Esophagus squamous epithelium (tissue), 5 donors: ENCODE measurements around the gene LRRC2. TPM values are rescaled to one million over a fixed set of nuclear protein-coding genes. Genes with fewer than 3 reads are reported as not detected.

Source experiments
- DNase-seq: peaks from one replicate; lab custom pipeline; 2025; lab: John Stamatoyannopoulos, UW
- H3K27ac ChIP-seq, 4 donors: fragments of 200-600 bp; sonication (generic); one replicate each; pipeline ENCODE4 v1.5.1; 2016 to 2019; ENCODE audit warnings: mild to moderate bottlenecking in 1 of 4
- H3K27me3 ChIP-seq, 4 donors: fragments of 200-600 bp; sonication (generic); 1 replicate in 3 of 4; 2 replicates in 1 of 4; pipeline versions ENCODE4 v1.5.1 to v1.6.0; 2017 to 2021; ENCODE audit warnings: antibody characterized with exemption in 1 of 4
- H3K36me3 ChIP-seq, 3 donors: fragments of 200-600 bp; sonication (generic); one replicate each; pipeline ENCODE4 v1.5.1; 2016 to 2019
- H3K4me1 ChIP-seq, 3 donors: fragments of 200-600 bp; sonication (generic); one replicate each; pipeline ENCODE4 v1.5.1; 2017 to 2019
- H3K4me3 ChIP-seq, 4 donors: fragments of 200-600 bp; sonication (generic); 1 replicate in 3 of 4; 2 replicates in 1 of 4; pipeline ENCODE4 v1.5.1; 2016 to 2019; ENCODE audit warnings: mild to moderate bottlenecking in 2 of 4, moderate library complexity in 1 of 4
- H3K9me3 ChIP-seq, 3 donors: fragments of 200-600 bp; sonication (generic); one replicate each; pipeline ENCODE4 v1.5.1; 2016 to 2019
- CTCF ChIP-seq, 6 experiments: fragments of 450-650 bp in 4 of 6; fragments of 200-600 bp in 2 of 6; sonication (generic) in 2 of 6; IDR thresholded peaks; one replicate each; pipeline ENCODE4 v1.5.1; 2016 to 2019; ENCODE audit warnings: antibody characterized with exemption in 6 of 6, mild to moderate bottlenecking in 4 of 6, moderate library complexity in 4 of 6
- POLR2A ChIP-seq, 4 donors: fragments of 450-650 bp; IDR thresholded peaks; one replicate each; pipeline ENCODE4 v1.6.1; 2017; ENCODE audit warnings: antibody characterized with exemption in 4 of 4, mild to moderate bottlenecking in 4 of 4, moderate library complexity in 3 of 4
- WGBS, 2 donors: methylation state at CpG; one replicate each; pipeline ENCODE4 v1.1.5; 2018; 5-methylcytosine and 5-hydroxymethylcytosine counted together
- intact Hi-C: fragments of 100-400 bp; cut with DNase I; formaldehyde crosslinking; loops from one replicate; pipeline ENCODE4 v1.15.0; 2022
- total RNA-seq, 4 donors: library from RNA; depleted of rRNA; stranded (reverse); fragments of >200 nt; gene quantifications; one replicate each; pipeline ENCODE4 v1.1.0, GENCODE V29; 2016
- donor health status: DM: yes; HTN: yes; CAD: no.

LRRC2 gene
- total RNA-seq, 4 donors from 2014 or later: 0.26 to 2.7 (median 1.1) TPM; not detected in 1

- peaks cover 0 to 39% (median 2%) of the 10 kb centered on the region in 4 donors for H3K27me3 ChIP-seq
- intact Hi-C loops: no loop called here
- peaks cover 0 to 25% (median 4%) of the 10 kb centered on the region in 3 donors for H3K4me1 ChIP-seq
- no peaks in the 10 kb centered on the region for H3K9me3 ChIP-seq
- no peak for DNase-seq
- TF ChIP-seq CTCF (IDR thresholded peaks at IDR 0.05) (no peak), POLR2A (IDR thresholded peaks at IDR 0.05) (no peak)
- no peaks in the 10 kb centered on the region for H3K36me3 ChIP-seq
- H3K27ac ChIP-seq: no peak overlapping the region
- H3K4me3 ChIP-seq: no peak overlapping the region
- WGBS, 2 donors: 65 to 81% methylated on average over 5 of the region's 6 CpGs
Measured at GRCh38 chr3:46468753-46469600, 97.1 kb downstream of the LRRC2 start.

GRCh38 chr3:46467562-46467961, 98.5 kb downstream of the LRRC2 start:
- Histone ChIP-seq H3K4me1 (peaks cover 0 to 32% (median 4%) of the 10 kb centered on the region in 3 donors), H3K4me3 (no peak overlapping the region), H3K27me3 (peaks cover 0 to 48% (median 2%) of the 10 kb centered on the region in 4 donors), H3K9me3 (no peaks in the 10 kb centered on the region), H3K36me3 (no peaks in the 10 kb centered on the region), H3K27ac (no peak overlapping the region)
- no peak for DNase-seq
- no peak for TF ChIP-seq CTCF (IDR thresholded peaks at IDR 0.05)
- no peak for TF ChIP-seq POLR2A (IDR thresholded peaks at IDR 0.05)
- WGBS, 2 donors: 88 to 95% methylated on average over 4 of the region's 4 CpGs
- intact Hi-C loops: no loop called here

- DNase-seq: no peak
- 41 to 53% methylated on average over 1 of the region's 1 CpG for WGBS, 2 donors
- Histone ChIP-seq H3K27me3 (peaks cover 0 to 49% (median 2%) of the 10 kb centered on the region in 4 donors), H3K9me3 (no peaks in the 10 kb centered on the region), H3K36me3 (no peaks in the 10 kb centered on the region), H3K4me1 (peaks cover 0 to 32% (median 4%) of the 10 kb centered on the region in 3 donors), H3K4me3 (no peak overlapping the region), H3K27ac (no peak overlapping the region)
- TF ChIP-seq CTCF (IDR thresholded peaks at IDR 0.05) (no peak), POLR2A (IDR thresholded peaks at IDR 0.05) (no peak)
- intact Hi-C loops: no loop called here
Measured at GRCh38 chr3:46466871-46467403, 99.2 kb downstream of the LRRC2 start.

GRCh38 chr3:46466273-46466672, 99.8 kb downstream of the LRRC2 start:
- H3K4me3 ChIP-seq: no peak overlapping the region
- DNase-seq: no peak
- H3K27ac ChIP-seq: no peak overlapping the region
- no peaks in the 10 kb centered on the region for H3K36me3 ChIP-seq
- peaks cover 0 to 44% (median 2%) of the 10 kb centered on the region in 4 donors for H3K27me3 ChIP-seq
- intact Hi-C loops: no loop called here
- TF ChIP-seq CTCF (IDR thresholded peaks at IDR 0.05): no peak
- TF ChIP-seq POLR2A (IDR thresholded peaks at IDR 0.05): no peak
- peaks cover 0 to 32% (median 4%) of the 10 kb centered on the region in 3 donors for H3K4me1 ChIP-seq
- no peaks in the 10 kb centered on the region for H3K9me3 ChIP-seq

Other genes with a start within 250 kb of the LRRC2 start
- gene CCR2, start 212.2 kb downstream of the LRRC2 start, total RNA-seq: 1 to 10 TPM in 3 of 4 donors, under 1 TPM in 1; 0.40 to 6.0 (median 1.9) TPM
- 1 to 10 TPM in 2 of 4 donors, under 1 TPM in 2; 0.61 to 2.5 (median 0.93) TPM for gene CCR5, start 195.4 kb downstream of the LRRC2 start, total RNA-seq
- gene CCRL2, start 159.0 kb downstream of the LRRC2 start, total RNA-seq: 1 to 10 TPM in 2 of 4 donors, under 1 TPM in 1, not detected in 1; 0.48 to 1.5 (median 1.1) TPM
- gene LTF, start 101.4 kb downstream of the LRRC2 start, total RNA-seq: 100 to 1,000 TPM in 1 of 4 donors, 1 to 10 TPM in 2, under 1 TPM in 1; 0.57 to 204 (median 2.6) TPM
- gene RTP3, start 68.3 kb downstream of the LRRC2 start, total RNA-seq: not detected
- gene FAM240A, start 46.2 kb upstream of the LRRC2 start, total RNA-seq: under 1 TPM in 1 of 4 donors, not detected in 3; 0.50 TPM
- gene ALS2CL, start 127.4 kb upstream of the LRRC2 start, total RNA-seq: 100 to 1,000 TPM in 3 of 4 donors, 10 to 100 TPM in 1; 42.4 to 121 (median 114) TPM
- 1 to 10 TPM in 1 of 4 donors, under 1 TPM in 3; 0.18 to 1.1 (median 0.61) TPM for gene TMIE, start 135.1 kb upstream of the LRRC2 start, total RNA-seq
- under 1 TPM in 1 of 4 donors, not detected in 3; 0.19 TPM for gene PRSS50, start 151.6 kb upstream of the LRRC2 start, total RNA-seq